ENCODE measurements around the gene PSMB8.
"Not testable (repeated sequence)": the region's sequence is repeated elsewhere in the genome, so short reads cannot be mapped to it uniquely, and the experiment has no call there.

PSMB8 gene

GRCh38 chr6:32836873-32837272 lies 7.0 kb downstream of the PSMB8 start:
- no peak for DNase-seq (ENCODE audit: low read depth)

- no peak for DNase-seq (ENCODE audit: low read depth)
Measured at GRCh38 chr6:32835167-32835893, 8.5 kb downstream of the PSMB8 start.

GRCh38 chr6:32833664-32834063 lies 10.2 kb downstream of the PSMB8 start:
- DNase-seq (ENCODE audit: low read depth) = no peak

GRCh38 chr6:32832535-32832934 lies 11.3 kb downstream of the PSMB8 start:
- no peak for DNase-seq (ENCODE audit: low read depth)

DNA sequence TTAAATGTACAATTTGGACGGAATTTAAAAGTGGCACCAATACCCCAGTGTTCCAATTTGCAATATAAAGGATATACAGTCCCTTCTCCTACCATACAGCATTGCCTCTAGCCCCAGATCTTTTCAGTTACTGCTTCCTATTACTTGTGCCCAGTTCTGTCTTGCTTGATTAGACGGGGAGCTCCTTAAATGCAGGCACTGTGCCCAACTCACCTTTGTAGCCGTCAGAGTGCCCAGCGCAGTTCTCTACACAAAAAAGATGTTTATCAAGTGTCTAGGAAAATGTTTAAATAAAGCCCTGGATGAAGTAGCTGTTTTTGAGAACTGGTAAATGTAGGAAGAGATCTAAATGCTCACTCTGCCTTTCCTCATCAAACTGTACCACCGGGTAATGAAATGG lies 12.9 kb downstream of the PSMB8 start:
- DNase-seq (ENCODE audit: low read depth) = no peak

DNA sequence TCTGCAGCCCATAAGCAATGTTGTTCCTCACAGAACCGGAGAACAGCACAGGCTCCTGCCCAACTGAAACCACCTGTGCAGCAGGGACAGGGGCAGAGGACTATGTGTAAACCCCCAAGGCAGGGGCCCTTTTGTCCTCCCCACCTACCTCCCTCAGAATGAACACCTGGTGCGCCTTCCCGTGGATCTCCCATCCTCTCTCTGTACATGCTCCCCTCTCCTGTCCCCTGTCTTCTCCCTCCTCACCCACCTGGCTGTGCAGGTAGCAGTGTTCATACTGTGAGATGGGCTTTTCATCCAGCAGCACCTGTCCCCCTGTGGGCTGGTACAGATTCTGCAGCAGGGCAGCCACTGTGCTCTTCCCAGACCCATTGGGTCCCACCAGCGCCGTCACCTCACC lies 13.8 kb downstream of the PSMB8 start:
- DNase-seq (ENCODE audit: low read depth) = no peak

DNA sequence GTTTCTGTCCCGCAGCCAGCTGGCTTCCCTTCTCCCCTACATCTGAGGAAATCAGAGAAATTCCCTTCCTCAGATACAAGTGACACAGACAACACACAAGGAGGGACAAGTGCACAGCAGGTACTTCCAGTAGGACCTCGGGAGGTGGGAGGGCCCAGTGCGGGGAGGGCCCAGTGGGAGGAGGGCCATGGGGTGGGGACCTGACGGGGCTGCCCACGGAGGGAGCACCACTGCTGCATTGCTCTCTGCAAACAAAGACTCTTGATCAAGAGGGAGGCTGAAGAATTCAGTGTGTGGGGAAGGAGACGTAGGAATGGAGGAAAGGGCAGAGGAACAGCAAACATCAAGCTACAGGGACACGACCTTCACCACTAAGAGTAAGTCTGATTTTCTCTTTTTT lies 14.4 kb downstream of the PSMB8 start:
- DNase-seq (ENCODE audit: low read depth) = no peak

GRCh38 chr6:32827025-32827424 lies 16.8 kb downstream of the PSMB8 start:
- DNase-seq (ENCODE audit: low read depth) = no peak

DNA sequence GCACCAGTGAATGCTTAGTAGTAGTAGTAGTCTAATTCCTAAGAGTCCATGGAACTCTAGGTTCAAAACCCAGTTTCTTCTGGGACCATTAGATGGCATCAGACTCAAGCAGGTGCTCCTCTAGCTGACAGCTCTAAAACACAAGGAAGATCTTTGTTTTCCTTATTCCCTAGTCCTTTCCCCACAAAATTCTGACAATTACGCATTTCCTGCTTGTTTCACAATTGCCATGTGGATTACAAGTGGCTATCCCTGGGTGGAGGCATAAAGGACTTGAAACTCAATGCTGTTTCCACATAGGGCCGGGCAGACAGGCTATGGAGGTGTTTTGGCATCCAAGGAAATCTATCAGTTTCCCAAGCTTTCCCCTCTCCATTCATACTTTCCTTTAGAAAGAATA lies 17.9 kb downstream of the PSMB8 start:
- DNase-seq (ENCODE audit: low read depth) = no peak

GRCh38 chr6:32819729-32820128 lies 24.1 kb downstream of the PSMB8 start:
- no peak for DNase-seq (ENCODE audit: low read depth)

- no peak for DNase-seq (ENCODE audit: low read depth)
Measured at GRCh38 chr6:32818867-32819266, 25.0 kb downstream of the PSMB8 start.

- no peak for DNase-seq (ENCODE audit: low read depth)
Measured at GRCh38 chr6:32816746-32817204, 27.1 kb downstream of the PSMB8 start, which contains the start of gene HLA-DOB. HLA-DOB (minus strand) TSS chr6:32817002; CDS start chr6:32816951, 51 bp downstream.

DNA sequence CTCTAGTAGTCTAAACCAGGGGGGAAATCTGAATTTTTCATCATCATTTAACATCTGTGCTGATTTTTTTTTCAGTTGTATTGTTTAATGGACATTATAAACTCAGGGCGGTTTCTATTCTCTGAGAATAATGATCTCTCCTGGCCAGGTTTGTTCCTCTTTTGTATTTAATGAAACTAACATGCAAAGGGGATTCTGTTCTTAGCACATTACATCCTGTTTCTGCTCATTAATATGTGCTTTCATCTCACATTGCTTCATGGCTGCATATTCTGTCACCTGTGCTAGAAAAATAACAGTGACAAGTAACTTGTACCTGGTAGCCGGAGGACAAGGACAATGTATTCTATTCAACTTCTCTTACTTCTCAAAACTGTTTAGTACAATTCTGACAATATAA lies 27.9 kb downstream of the PSMB8 start:
- no peak for DNase-seq (ENCODE audit: low read depth)

- no peak for DNase-seq (ENCODE audit: low read depth)
Measured at GRCh38 chr6:32815115-32815514, 28.7 kb downstream of the PSMB8 start.

GRCh38 chr6:32814145-32814544 lies 29.7 kb downstream of the PSMB8 start:
- no peak for DNase-seq (ENCODE audit: low read depth)

DNA sequence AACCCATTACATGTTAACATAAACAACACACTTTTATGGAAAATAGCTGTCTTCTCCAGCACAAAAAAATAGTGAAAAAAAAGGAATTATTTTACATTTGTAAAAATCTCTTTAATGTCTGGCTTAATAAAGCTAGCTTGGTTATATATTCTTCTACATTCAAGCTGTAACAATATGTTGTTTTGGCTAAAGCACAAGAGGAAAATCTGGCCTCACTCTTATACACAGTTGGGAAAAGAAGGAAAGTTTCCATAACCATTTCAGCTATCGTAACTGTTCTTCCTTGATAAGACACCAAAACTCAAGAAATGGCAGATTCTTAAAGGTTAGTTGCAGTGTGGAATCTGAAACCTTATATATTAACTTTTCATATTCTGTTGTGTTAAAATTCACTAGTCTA lies 34.7 kb downstream of the PSMB8 start:
- DNase-seq (ENCODE audit: low read depth) = no peak

DNA sequence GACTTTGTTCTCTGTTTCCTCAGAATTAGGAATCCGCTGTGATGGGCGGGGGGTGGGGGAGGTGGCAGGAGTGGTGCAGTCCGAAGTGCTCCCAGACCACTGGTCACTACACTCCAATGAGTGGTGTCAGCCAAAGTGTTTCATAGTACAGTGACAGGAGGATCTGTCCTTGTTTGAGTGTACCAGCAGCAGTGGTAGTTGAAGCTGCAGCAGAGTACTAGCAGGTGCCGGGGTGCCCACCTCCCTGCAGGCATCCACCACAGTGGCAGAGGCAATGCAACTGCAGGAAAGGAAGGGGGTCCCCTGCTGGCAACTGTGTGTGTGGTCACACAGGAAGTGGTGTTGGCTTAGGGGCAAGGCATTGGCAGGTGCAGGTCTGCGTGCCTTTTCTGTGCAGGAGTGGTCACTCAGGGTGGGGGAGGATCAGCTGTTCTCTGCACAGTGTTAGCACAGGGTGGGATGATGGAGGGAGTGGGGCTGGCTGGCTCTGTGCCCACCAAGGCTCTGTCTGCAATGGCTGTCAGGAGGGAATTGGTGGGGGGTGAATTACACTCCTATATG lies 36.7 kb downstream of the PSMB8 start:
- no peak for DNase-seq (ENCODE audit: low read depth)

DNA sequence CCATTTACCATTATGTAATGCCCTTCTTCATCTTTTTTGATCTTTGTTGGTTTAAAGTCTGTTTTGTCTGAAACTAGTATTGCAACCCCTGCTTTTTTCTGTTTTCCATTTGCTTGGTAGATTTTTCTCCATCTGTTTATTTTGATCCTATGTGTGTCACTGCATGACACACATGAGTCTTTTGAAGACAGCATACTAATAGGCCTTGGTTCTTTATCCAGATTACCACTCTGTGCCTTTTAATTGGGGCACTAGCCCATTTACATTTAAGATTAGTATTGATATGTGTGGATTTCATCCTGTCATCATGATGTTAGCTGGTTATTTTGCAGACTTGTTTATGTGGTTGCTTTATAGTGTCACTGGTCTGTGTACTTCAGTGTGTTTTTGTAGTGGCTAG lies 38.4 kb downstream of the PSMB8 start:
- DNase-seq (ENCODE audit: low read depth) = not testable (repeated sequence)

- DNase-seq (ENCODE audit: low read depth) = no peak
Measured at GRCh38 chr6:32803416-32803815, 40.4 kb downstream of the PSMB8 start.

GRCh38 chr6:32799740-32800139 lies 44.1 kb downstream of the PSMB8 start:
- no peak for DNase-seq (ENCODE audit: low read depth)

- no peak for DNase-seq (ENCODE audit: low read depth)
Measured at GRCh38 chr6:32799168-32799567, 44.7 kb downstream of the PSMB8 start.

- peak; percentile 34 for DNase-seq (ENCODE audit: low read depth)
Measured at GRCh38 chr6:32796848-32797776, 46.7 kb downstream of the PSMB8 start.

DNA sequence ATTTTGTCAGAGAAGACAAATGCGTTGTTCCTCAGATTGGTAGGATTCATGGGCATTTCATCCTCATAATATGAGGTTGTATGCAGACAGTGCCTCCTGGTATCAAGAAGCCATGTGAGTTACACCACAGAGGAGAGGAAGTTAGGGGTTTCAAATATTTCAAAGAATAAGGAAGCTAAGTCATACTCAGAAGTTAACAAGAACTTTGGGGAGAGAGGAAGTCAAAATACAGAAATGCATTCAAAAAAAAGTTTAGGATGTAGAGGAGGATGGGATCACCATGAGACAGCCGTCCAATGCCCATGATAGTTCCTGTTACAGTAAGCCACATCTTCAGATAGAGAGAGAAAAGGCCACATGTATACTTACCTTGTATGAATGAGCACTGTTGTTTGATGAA lies 49.3 kb downstream of the PSMB8 start:
- DNase-seq (ENCODE audit: low read depth) = no peak

Measured in T-helper 22 cell (primary cell).